Measurements from ENCODE around the gene EYA4.

Gene EYA4

DNA sequence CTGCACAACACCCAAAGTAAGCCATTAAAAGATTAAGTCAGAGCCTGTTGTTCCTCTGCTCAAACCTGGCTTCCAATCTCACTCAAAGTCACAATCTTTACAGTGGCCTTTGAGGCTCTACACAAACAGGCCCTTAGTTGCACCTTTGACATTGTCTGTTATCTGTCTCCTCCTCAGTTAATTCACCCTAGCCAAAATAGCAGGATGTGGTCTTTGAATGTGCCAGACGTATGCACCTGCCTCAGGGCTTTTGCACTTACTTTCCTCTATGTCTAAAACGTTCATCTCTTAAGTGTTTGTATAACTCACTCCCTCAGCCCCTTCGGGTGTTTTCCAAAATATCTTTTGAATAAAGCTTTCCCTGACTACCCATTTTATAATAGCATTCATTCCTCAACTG lies 107.7 kb downstream of the EYA4 start:
- no peak for DNase-seq (ENCODE audit: low read depth in 3 of 3)

DNA sequence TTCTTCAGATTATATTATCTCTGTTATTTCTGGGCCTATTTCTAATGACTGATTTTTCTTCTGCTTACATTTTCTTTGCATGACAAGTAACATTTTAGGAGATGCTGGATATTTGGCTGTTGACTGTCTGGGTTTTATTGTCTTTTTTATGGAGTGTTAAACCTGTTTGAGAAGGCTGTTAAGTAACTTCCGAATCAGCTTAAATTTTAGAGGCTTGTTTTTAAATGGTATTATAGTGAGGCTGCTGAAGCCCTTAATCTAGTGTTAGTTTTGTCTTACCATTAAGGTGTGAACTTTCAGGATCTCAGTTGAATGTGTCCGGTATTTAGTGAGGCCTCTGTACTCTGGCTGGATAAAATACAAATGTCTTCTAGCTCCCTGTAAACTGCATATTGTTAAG lies 109.8 kb downstream of the EYA4 start:
- no peak for DNase-seq (ENCODE audit: low read depth in 3 of 3)

DNA sequence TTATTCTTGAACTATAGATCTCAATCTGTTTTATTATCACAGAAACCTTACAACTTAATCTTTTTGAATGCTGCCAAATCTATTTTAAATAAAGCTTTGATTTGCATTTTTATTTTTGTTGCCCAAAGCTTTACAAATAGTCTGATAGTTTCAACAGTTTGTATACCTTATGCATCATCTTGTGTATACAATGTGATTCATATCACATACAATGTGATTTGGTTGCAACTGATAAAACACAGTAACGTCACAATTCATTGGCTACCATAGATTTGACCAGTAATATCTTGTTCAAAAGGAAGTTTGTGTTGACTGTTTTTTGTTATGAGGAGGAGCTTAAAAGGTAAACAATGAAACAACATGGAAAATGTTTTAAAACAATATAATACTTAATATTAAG lies 110.9 kb downstream of the EYA4 start:
- no peak for DNase-seq (ENCODE audit: low read depth in 3 of 3)

DNA sequence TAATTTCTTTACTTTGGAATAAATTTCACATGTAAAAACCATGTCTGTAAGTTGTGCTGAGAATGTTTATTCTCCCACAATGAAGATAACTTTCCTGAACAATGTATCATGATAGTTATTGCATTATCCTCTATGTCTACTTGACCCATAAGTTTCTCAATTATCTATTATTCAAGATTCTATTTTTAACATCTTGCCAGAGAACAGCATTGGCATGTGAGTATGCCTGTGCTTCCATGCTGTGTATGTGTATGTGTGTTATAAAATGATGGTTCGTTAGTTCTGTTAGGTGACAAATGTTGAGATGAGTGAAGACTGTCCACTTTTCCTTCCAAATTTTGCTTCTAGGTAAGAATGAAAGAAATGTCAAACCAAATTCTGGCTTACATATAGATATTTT lies 111.9 kb downstream of the EYA4 start:
- DNase-seq (ENCODE audit: low read depth in 3 of 3) = no peak

DNA sequence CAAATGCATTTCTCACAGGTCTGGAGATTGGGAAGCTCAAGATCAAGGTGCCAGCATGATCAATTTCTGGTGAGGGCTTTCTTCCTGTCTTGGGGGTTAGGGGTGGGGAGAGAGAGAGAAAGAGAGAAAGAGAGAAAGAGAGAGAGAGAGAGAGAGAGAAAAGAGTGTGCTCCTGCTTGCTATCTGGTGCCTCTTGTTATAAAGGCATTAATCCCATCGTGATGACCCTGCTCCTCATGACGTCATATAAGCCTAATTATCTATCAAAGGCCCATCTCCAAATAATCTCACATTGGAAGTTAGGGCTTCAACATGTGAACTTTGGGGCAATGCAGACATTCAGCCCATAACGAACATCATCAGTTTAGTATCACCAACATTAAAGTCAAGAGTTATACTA lies 114.8 kb downstream of the EYA4 start:
- no peak for DNase-seq (ENCODE audit: low read depth in 3 of 3)

DNA sequence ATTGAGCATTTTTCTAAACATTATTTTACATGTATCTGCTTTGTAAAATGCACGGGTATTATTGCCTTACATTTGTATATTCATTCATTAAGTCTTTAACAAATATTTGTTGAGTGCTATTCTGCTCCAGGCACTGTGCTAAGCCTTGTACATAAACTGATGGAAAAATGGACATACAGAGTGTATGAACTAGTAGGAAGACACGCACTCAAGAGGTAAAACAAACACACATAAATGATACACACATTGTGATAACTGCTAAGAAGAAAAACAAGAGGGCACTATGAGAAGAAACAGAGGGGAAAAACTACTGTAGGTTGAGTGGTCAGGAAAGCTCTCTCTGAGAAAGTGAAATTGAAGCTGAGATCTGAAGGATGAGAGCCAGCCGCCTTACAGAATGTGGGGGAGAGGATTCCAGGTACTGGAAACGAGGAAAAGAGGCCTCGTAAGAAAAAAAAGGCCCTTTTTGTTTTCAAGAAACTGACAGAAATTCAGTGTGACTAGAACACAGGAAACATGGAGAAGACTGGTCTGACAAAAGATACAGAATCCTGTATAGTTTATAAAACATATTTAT lies 117.5 kb downstream of the EYA4 start:
- DNase-seq (ENCODE audit: low read depth in 3 of 3) = no peak

DNA sequence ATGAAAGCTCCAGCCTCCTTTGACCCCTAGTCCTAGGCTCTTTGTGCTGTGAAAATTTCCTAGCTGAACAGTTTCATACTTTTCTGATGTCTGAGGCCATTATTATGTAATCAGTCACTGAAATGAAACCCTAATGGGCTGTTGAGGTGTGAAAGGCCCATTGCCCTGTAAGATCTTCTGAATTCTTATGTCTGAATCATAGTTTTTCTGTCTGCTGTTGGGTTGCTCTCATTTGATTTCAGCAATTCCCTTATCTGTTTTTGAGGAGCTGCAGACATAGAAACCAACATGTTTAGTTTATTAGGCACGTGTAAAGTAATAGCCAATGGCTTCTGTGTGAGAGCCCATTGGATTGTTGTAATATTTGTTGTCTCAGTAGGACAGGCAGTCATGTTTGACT lies 118.1 kb downstream of the EYA4 start:
- no peak for DNase-seq (ENCODE audit: low read depth in 3 of 3)

DNA sequence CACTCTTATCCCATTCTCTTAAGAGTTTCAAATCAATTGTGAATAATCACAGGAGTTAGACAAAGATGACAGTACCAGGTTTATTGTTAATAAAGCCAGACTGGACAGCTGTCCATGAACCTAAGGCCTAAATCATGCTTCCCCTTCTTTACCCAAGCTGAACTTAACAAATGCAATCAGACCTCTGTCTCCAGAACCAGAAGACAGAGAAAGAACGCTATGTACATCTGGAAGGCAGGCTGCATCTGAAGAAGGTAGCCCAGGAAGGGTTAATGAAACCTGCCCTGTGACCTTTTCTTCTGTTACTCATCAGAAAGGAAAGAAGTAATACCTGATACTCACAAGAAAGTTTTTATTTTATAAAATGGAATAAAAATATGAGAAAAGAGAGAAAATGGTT lies 118.6 kb downstream of the EYA4 start:
- DNase-seq (ENCODE audit: low read depth in 3 of 3) = no peak

DNA sequence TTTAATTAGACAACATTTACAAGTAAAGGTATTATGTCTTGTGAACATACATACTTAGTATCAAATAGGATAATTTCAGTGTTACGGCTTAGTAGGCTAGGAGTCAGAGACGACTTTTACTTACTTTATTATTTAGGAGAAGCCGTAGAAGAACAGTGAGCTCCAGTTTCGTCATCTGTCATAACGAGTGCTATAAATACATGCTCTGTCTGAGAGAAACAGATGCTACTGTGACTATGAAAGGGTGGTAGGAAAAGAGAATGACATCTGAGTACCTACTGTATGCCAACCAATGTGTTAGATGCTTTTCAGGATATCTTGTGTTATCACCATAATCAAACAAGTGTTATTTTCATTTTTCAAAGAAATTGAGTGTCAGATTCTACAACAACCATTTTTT lies 119.0 kb downstream of the EYA4 start:
- no peak for DNase-seq (ENCODE audit: low read depth in 3 of 3)

DNA sequence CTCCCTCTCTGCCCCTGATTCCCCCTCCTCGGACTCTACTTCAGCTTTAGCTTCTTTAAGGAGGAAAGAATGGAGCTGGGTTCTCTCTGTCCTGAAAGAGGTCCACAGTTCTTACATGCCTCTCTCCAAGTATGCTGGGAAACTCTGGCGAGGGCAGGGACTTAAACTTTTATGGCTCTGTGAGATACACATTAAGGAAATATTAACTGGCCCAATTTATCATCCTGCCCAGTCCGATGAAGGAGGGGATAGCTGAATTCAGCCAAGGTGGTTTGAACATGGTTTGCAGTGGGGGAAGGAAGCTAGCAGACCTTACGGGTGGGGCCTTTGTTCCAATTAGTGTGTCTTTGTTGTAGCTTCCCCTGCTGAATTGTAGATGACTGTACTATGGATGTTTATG lies 121.7 kb downstream of the EYA4 start:
- no peak for DNase-seq (ENCODE audit: low read depth in 3 of 3)

DNA sequence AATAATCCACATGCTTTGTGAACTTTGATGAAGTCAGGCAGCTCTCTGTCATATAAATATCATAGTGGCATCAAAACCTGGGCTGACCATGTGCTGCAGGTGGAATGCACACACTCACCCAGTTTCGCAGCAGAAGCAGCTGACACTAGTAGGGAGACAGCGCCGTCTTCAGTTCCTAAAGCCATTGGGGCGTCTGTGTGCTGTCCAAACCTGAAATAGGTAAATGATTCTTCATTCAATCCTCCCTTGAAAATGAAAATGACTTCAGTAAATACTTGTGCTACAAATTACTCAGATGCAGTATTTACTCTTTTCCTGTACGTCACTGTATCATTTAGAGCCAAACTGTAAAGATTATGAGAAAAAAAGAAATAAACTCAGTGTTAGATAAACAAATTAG lies 127.5 kb downstream of the EYA4 start:
- no peak for DNase-seq (ENCODE audit: low read depth in 3 of 3)

DNA sequence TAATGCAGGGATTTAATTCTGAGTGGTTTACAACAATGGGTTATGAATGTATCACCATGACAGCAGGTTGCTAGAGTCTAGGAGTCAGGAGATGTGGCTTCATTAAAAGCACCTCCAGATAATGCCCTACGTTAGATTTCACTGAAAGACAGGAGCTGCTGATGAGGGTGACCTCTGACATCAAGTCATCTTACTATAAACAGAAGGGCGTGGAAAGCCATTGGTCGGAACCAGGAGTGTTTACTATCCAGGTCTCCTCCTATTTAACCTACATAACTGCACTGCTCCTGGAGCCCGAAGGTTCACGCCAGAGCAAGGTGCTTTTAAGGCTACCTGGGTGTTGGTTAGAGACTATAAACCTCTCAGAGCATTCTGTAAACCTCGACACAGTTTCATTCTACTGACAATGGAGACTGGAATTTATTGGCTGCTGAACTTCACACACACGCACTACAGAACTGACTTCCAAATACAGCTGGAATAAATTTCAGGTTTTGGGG lies 128.7 kb downstream of the EYA4 start:
- DNase-seq (ENCODE audit: low read depth in 3 of 3) = no peak

DNA sequence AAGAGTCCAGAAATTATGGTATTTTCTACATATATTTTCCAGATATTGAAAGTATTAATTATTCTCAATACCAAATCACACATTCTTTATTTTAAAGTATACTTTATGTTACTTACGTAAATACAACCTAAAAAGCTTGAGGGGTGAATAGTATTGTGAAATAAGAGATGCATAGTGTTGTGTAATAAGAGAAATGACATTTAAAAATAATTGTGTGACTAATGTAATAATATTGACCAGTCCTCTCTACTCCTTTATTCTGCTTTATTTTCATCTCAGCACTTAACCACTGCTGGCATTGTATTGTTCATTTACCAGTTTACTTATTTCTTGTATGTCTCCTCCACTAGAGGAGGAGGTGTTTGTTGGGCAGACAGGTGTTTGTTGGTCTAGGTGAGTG lies 135.6 kb downstream of the EYA4 start:
- DNase-seq (ENCODE audit: low read depth in 3 of 3) = no peak

DNA sequence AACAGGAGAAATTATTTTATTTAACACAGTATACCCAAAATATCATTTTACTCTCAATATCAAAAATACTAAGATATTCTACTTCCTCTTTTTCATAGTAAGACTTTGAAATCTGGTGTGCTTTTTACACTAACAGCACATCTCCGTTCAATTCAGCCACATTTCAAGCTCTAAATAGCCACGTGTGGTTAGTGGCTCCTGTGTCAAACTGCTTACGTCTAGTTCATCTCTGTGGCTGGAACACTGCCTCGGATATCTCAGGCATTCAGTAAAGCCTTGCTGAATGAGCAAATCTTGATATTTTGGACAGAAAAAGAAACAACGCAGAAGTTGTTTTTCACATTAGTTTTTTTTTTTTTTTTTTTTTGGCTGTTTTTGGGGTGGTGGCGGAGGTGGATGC lies 136.1 kb downstream of the EYA4 start:
- DNase-seq (ENCODE audit: low read depth in 3 of 3) = no peak

DNA sequence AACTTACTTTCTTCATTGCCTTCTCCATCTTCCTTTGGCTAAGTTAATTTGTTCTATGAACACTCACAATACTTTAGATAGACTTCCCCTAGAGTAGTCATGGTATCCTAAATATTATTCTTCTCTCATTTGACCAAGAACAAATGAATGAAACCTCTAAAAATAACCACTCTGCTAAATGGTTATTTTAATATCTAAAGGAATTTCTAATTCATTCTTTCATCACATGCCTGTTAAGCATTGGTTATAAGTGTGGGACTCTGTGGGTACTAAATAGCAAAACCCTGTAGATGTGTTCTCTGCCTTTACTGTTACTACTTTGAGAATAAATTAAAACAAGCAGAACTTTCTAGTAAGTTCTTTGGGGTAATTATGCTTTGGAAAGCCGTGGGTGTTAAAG lies 138.9 kb downstream of the EYA4 start:
- DNase-seq (ENCODE audit: low read depth in 3 of 3) = no peak

DNA sequence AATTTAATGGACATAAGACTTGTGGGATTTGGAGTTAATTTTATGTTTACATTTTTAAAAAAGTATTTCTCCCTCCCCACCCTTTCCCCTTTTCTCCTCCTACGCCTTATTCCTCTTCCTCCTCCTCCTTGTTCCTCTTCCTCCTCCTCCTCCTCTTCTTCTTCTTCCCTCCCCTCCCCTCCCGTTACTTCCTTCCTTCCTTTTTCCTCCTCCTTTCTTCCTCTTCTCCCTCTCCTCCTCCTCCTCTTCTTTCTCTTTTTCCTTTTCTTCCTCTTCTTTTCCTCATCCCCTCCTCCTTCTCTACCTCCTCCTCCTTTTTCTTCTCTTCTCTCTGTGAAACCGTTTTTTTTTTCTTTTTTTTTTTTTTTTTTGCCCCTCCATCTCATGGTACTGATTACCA lies 139.6 kb downstream of the EYA4 start:
- DNase-seq (ENCODE audit: low read depth in 3 of 3) = no peak

DNA sequence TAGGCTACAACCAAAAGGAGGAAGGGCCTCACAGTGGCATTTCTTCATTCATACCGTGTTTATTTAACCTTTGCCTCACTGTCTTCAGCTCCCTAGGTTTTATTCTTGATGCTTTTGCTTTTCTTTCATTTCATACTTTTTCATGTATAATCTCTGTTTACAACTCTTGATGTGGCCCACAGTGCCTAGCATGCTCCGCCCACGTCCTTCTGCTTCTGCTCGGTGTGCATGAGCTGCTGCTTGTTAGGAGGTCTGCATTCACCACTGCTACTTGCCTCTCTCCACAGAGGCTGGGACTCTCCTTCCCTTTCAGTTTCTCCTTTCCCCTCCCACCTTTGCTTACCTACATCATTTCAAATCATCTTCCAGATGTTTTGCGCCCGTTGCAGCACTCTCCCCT lies 147.6 kb downstream of the EYA4 start:
- DNase-seq (ENCODE audit: low read depth in 3 of 3) = no peak

DNA sequence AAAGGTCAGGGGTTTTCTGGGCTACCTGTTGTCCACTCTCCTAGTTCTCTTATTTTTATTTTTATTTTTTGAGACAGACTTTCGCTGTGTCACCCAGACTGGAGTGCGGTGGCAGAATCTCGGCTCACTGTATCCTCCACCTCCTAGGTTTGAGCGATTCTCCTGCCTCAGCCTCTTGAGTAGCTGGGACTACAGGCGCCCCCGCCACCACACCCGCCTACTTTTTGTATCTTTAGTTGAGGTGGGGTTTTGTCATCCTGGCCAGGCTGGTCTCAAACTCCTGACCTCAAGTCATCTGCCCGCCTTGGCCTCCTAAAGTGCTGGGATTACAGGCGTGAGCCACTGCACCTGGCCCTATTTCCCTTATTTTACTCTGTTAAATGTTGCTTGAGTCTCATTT lies 149.0 kb downstream of the EYA4 start:
- DNase-seq (ENCODE audit: low read depth in 3 of 3) = no peak

DNA sequence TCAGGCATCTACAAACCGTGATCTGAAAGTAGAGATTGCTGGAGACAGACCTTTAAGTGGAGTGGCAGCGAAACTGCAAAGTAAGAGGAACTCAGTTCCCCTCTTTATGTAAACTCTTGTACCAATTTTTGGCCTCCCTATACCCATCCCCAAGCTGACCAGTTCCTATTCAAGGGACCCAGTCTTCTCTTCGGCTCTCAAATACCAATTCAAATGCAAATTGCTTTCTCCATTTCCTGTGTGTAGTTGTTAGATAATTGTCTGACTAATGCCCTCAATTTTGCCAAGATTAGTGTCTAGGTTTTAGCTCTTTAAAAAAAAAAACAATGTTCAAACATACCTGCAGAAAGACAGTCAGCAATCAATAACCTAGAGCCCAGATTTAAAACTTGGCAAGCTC lies 150.9 kb downstream of the EYA4 start:
- no peak for DNase-seq (ENCODE audit: low read depth in 3 of 3)

DNA sequence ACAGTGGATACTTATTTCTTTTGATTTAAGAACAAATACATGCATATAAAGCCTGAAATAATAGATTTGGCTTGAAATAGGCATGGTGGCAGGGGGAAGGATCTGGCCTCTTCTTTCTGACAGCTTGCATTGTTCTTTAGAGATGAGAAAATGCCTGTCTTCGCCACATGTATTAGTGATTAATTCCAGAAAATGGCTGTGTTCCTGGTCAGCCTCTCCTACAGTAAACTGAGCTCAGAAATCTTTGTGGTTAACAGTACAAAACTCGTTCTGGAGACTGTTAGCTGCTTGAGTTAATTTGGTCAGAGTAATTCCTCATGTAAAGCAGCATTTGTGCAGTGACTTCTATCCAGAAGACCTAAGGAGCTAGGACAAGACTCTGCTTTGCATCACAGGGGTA lies 151.5 kb downstream of the EYA4 start:
- DNase-seq (ENCODE audit: low read depth in 3 of 3) = no peak

DNA sequence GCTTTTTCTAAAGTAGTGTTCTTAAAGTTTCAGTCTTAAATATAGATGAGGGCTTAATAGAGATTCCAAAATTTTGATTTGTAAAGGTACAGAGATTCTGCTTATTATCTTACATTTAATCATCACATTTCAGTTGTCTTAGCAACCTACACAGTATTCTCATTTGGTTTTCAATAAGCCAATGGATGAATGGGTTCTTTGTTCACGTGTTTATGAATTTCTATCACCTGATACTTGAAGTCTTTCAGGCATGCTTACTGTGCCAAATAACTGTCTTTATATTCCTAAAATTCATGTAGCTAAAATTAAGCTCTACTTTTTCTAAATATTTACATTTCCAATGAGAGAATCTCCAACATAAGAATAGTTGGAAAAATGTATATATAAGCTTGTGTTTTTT lies 152.7 kb downstream of the EYA4 start:
- no peak for DNase-seq (ENCODE audit: low read depth in 3 of 3)

DNA sequence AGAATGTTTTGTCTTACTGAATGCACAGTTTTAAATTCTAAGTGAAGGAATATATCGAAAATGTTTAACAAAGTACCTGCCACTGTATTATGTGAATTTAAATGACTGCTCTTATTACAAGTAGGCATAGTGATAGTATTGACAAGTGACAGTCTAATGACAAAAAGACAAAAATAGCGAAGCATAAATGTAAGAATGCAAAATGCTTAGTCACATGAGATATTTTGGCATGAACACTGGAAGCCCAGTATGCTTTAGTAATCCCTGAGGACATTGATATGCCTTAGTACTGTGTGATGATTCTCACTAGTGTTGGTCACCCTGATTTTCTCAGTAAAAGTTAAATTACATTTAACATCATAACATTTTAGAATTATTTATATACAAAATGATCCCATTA lies 153.5 kb downstream of the EYA4 start:
- DNase-seq (ENCODE audit: low read depth in 3 of 3) = no peak

DNA sequence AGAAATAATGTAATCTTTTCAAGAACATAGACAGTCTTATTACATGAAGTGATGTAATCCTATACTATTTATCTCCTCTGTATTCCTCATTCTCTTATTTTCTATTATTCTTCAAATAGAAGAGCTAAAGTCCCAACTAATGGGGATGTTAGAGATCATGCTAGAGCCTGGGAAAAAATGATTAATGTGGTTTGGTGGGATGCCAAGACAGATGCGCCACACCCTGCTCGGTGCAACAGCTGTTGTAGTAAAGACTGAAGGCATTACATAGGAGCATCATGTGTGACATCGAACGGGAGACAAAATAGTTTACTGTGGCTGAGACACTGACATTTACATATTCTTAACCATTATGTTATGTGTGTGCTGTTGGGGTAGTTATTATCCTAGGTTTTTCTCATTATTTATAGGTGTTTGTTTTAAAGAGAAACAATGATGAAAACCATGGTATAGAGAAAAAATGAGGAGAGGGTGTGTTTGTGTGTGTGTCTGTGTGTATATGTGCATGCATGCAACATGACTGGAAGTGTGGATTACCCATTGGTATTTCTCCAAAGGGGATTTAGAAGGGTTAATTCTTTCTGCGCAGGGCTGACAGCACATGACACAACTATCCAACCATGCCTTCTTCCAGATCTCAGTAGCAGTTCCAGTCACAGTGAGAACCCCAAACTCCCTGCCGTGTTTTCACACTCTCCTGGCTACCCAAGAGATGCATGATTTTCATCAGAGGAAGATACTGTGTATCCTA lies 155.3 kb downstream of the EYA4 start:
- no peak for DNase-seq (ENCODE audit: low read depth in 3 of 3)

DNA sequence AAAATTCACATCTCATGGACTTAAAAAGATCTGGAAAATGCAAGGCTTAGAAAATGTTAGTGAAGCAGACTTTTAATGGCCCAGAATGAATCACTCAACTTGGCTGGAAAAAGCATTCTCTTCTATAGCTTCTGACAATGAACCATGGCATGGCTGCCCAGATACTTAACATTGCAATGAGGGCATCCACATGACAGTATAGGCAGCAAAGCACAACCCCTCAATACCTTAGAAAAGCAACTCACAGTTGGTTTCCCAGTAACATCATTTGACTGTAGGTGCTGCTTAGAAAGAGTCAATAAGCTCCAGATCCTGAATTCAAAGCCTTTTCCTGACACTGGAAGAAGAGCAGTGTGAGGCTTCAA lies 155.8 kb downstream of the EYA4 start:
- DNase-seq (ENCODE audit: low read depth in 3 of 3) = no peak

Data from stimulated activated CD4-positive, alpha-beta T cell treated with anti-CD3 and anti-CD28 coated beads, TNF-alpha, amount 100 ng/mL, for 24 hours (primary cell).